ENCODE results near the gene ICA1.

ICA1 gene

GRCh38 chr7:8226501-8226900 is 35.5 kb downstream of the ICA1 start:
- DNase-seq: no peak

- DNase-seq: no peak
Measured at GRCh38 chr7:8221567-8221966, 40.4 kb downstream of the ICA1 start.

- DNase-seq: no peak
Measured at GRCh38 chr7:8221101-8221495, 40.9 kb downstream of the ICA1 start.

GRCh38 chr7:8220376-8221100 is 41.4 kb downstream of the ICA1 start:
- DNase-seq: no peak

- DNase-seq: no peak
Measured at GRCh38 chr7:8217200-8218068, 44.5 kb downstream of the ICA1 start.

GRCh38 chr7:8216334-8216690 is 45.7 kb downstream of the ICA1 start:
- DNase-seq: no peak

- no peak for DNase-seq
Measured at GRCh38 chr7:8215648-8216333, 46.2 kb downstream of the ICA1 start.

GRCh38 chr7:8214244-8214824 is 47.6 kb downstream of the ICA1 start:
- DNase-seq: no peak

- no peak for DNase-seq
Measured at GRCh38 chr7:8213381-8213780, 48.6 kb downstream of the ICA1 start.

- DNase-seq: no peak
Measured at GRCh38 chr7:8212638-8213037, 49.3 kb downstream of the ICA1 start.

- no peak for DNase-seq
Measured at GRCh38 chr7:8211725-8212096, 50.3 kb downstream of the ICA1 start.

- DNase-seq: no peak
Measured at GRCh38 chr7:8210845-8211724, 50.9 kb downstream of the ICA1 start.

- DNase-seq: no peak
Measured at GRCh38 chr7:8209353-8209752, 52.6 kb downstream of the ICA1 start.

- DNase-seq: no peak
Measured at GRCh38 chr7:8208816-8209215, 53.2 kb downstream of the ICA1 start.

GRCh38 chr7:8206956-8207355 is 55.0 kb downstream of the ICA1 start:
- no peak for DNase-seq

- no peak for DNase-seq
Measured at GRCh38 chr7:8205537-8205936, 56.4 kb downstream of the ICA1 start.

- DNase-seq: no peak
Measured at GRCh38 chr7:8205031-8205387, 57.0 kb downstream of the ICA1 start.

- no peak for DNase-seq
Measured at GRCh38 chr7:8204339-8205030, 57.5 kb downstream of the ICA1 start.

GRCh38 chr7:8201846-8202441 is 60.0 kb downstream of the ICA1 start:
- DNase-seq: no peak

- no peak for DNase-seq
Measured at GRCh38 chr7:8200717-8201116, 61.2 kb downstream of the ICA1 start.

- no peak for DNase-seq
Measured at GRCh38 chr7:8200316-8200715, 61.7 kb downstream of the ICA1 start.

Measured in activated naive CD4-positive, alpha-beta T cell (primary cell).